Measurements from ENCODE around the gene PIK3CG.

GRCh38 chr7:106881984-106882383 lies 16.9 kb downstream of the PIK3CG start:
- no peak for TF ChIP-seq CTCF (conservative IDR thresholded peaks at IDR 0.05 in 1 of 2, IDR thresholded peaks at IDR 0.05 in 1 of 2; ENCODE audit: low read depth in 1 of 2, low read length in 2 of 2)
- TF ChIP-seq EZH2 (IDR thresholded peaks at IDR 0.05; ENCODE audit: low read length, missing control alignments): no peak

Data from fibroblast of lung (primary cell).